Measurements from ENCODE around the gene CLPX. TPM values are rescaled to one million over a fixed set of nuclear protein-coding genes. Genes with fewer than 3 reads are reported as not detected.
"Not testable (repeated sequence)": the region's sequence is repeated elsewhere in the genome, so short reads cannot be mapped to it uniquely, and the experiment has no call there.

Gene CLPX
- total RNA-seq, 2 donors from 2014 or later = 30.8 to 35.0 TPM

- not testable (repeated sequence) for H3K27me3 Mint-ChIP-seq; H3K9me3 ChIP-seq (ENCODE audit: control insufficient read depth, low read length, poor library complexity, severe bottlenecking); H3K27ac Mint-ChIP-seq; H3K36me3 Mint-ChIP-seq (ENCODE audit: low read depth); H3K4me3 Mint-ChIP-seq; H3K4me1 Mint-ChIP-seq; ATAC-seq; DNase-seq
These were observed 48.1 kb downstream of the CLPX start for GRCh38 chr15:65137089-65137488.

DNA sequence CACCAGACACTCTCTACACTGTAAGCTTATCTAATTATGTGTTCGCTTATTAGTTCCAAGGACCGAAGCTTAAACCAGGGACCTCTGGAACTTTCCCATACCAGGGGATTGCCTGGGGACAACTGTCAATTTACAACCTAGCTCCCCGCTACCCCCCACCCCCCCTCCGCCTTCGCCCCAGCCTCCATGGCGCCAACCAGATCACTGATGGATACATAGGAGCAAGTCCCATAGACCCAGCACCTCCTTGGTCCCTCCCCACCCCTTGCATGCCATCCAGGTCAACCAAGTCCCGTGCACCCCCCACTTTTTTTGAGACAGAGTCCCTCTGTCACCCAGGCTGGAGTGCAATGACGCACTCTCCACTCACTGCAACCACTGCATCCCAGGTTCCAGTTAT, 50.6 kb downstream of the CLPX start:
- Mint-ChIP-seq H3K27me3 (no peaks in the 10 kb centered on the region), H3K36me3 (ENCODE audit: low read depth) (no peaks in the 10 kb centered on the region), H3K4me3 (peak overlapping the region; percentile 96), H3K4me1 (peaks cover 16% of the 10 kb centered on the region), H3K27ac (peak overlapping the region; percentile 91)
- DNase-seq = no peak
- H3K9me3 ChIP-seq (ENCODE audit: control insufficient read depth, low read length, poor library complexity, severe bottlenecking) = no peaks in the 10 kb centered on the region
- ATAC-seq = no peak

- peak within 1 kb of the TSS; percentile 96 for H3K4me3 Mint-ChIP-seq
- DNase-seq (peak; percentile 58 to 63 (median 61)), ATAC-seq (peak; percentile 96)
- peaks cover 16% of the 10 kb centered on the region for H3K4me1 Mint-ChIP-seq
- H3K36me3 Mint-ChIP-seq (ENCODE audit: low read depth) = no peaks in the 10 kb centered on the region
- no peaks in the 10 kb centered on the region for H3K9me3 ChIP-seq (ENCODE audit: control insufficient read depth, low read length, poor library complexity, severe bottlenecking)
- H3K27ac Mint-ChIP-seq = peak within 1 kb of the TSS; percentile 91
- no peaks in the 10 kb centered on the region for H3K27me3 Mint-ChIP-seq
These were observed 51.5 kb downstream of the CLPX start, which contains the start of gene PDCD7 for GRCh38 chr15:65133548-65134200. TSS of gene PDCD7 (minus strand) at chr15:65133808. CDS start at chr15:65133781, 27 bp downstream.

GRCh38 chr15:65132878-65133547, 52.1 kb downstream of the CLPX start:
- Mint-ChIP-seq H3K27ac (peak overlapping the region; percentile 91), H3K27me3 (no peaks in the 10 kb centered on the region), H3K4me3 (peak overlapping the region; percentile 89), H3K36me3 (ENCODE audit: low read depth) (peaks cover 3% of the 10 kb centered on the region), H3K4me1 (peaks cover 20% of the 10 kb centered on the region)
- no peaks in the 10 kb centered on the region for H3K9me3 ChIP-seq (ENCODE audit: control insufficient read depth, low read length, poor library complexity, severe bottlenecking)
- DNase-seq (peak; percentile 5 to 18 (median 9)), ATAC-seq (peak; percentile 42)

GRCh38 chr15:65130941-65131340, 54.2 kb downstream of the CLPX start:
- H3K4me1 Mint-ChIP-seq = peaks cover 24% of the 10 kb centered on the region
- peak overlapping the region; percentile 31 for H3K4me3 Mint-ChIP-seq
- H3K9me3 ChIP-seq (ENCODE audit: control insufficient read depth, low read length, poor library complexity, severe bottlenecking) = no peaks in the 10 kb centered on the region
- DNase-seq = no peak
- no peak for ATAC-seq
- no peaks in the 10 kb centered on the region for H3K27me3 Mint-ChIP-seq
- peak overlapping the region; percentile 11 for H3K27ac Mint-ChIP-seq
- peaks cover 3% of the 10 kb centered on the region for H3K36me3 Mint-ChIP-seq (ENCODE audit: low read depth)

- H3K27ac Mint-ChIP-seq = no peak overlapping the region
- H3K27me3 Mint-ChIP-seq = no peaks in the 10 kb centered on the region
- DNase-seq = no peak
- H3K4me1 Mint-ChIP-seq = peaks cover 9% of the 10 kb centered on the region
- no peaks in the 10 kb centered on the region for H3K9me3 ChIP-seq (ENCODE audit: control insufficient read depth, low read length, poor library complexity, severe bottlenecking)
- H3K4me3 Mint-ChIP-seq = no peak overlapping the region
- no peak for ATAC-seq
- peaks cover 11% of the 10 kb centered on the region for H3K36me3 Mint-ChIP-seq (ENCODE audit: low read depth)
These were observed 69.6 kb downstream of the CLPX start for GRCh38 chr15:65115542-65115941.

DNA sequence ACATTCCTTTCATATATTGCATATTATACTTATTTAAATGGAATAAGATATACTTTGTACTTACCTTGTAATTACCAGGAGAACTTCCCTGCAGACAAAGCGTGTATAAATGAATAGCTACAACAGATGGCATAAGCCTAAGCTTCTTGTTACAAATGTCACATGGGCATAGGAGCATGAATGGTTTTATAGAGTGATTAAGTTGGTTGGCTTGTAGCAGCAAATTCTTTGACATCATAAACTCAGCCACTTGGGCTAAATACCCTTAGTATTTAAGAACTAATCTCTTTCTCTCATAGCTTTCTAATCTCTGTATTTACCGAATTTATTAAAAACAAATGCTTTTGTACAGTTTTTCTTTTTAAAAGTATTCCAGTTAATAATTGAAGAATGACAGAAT, 70.1 kb downstream of the CLPX start, which contains the start of gene UBAP1L:
Gene UBAP1L, minus strand, starts transcription at position 115 of the 400 bp plus-strand sequence. CDS start 8,985 bp downstream, outside the sequence.
- Mint-ChIP-seq H3K36me3 (ENCODE audit: low read depth) (peaks cover 11% of the 10 kb centered on the region), H3K27ac (no peak within 1 kb of the TSS), H3K27me3 (no peaks in the 10 kb centered on the region), H3K4me3 (no peak within 1 kb of the TSS), H3K4me1 (peaks cover 9% of the 10 kb centered on the region)
- DNase-seq (no peak), ATAC-seq (no peak)
- H3K9me3 ChIP-seq (ENCODE audit: control insufficient read depth, low read length, poor library complexity, severe bottlenecking) = no peaks in the 10 kb centered on the region

DNA sequence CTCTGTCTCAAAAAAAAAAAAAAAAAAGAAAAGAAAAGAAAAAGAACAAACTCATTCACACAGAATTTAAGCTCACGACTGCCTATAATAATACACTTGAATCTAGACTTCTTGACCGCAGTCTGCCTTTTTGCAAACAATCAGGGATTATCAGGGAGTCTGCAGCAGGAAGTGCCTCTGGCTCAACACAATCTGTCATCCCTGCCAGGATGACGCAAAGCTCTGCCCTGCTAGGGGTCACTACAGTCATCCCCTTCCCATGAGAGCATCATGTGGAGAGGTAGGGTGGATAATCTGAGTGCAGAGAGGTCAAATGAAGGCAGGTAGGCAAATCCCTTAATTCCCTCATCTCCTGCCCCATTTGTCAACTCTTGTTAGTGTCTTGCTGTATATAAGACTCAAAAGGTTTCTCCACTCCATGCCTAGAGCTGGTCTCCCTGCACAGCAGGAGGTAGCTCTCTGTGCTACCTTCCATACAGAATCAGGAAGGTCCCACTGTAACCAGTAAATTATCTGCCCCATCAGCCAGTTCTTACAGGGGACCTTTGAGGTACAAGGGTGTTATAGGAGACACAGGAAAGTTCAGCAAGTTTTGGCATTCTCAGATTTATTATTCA, 74.4 kb downstream of the CLPX start:
- DNase-seq (no peak), ATAC-seq (no peak)
- H3K4me1 Mint-ChIP-seq = peaks cover 11% of the 10 kb centered on the region
- H3K27ac Mint-ChIP-seq = peak overlapping the region; percentile 53
- H3K9me3 ChIP-seq (ENCODE audit: control insufficient read depth, low read length, poor library complexity, severe bottlenecking) = no peaks in the 10 kb centered on the region
- no peak overlapping the region for H3K4me3 Mint-ChIP-seq
- no peaks in the 10 kb centered on the region for H3K27me3 Mint-ChIP-seq
- H3K36me3 Mint-ChIP-seq (ENCODE audit: low read depth) = peaks cover 15% of the 10 kb centered on the region

DNA sequence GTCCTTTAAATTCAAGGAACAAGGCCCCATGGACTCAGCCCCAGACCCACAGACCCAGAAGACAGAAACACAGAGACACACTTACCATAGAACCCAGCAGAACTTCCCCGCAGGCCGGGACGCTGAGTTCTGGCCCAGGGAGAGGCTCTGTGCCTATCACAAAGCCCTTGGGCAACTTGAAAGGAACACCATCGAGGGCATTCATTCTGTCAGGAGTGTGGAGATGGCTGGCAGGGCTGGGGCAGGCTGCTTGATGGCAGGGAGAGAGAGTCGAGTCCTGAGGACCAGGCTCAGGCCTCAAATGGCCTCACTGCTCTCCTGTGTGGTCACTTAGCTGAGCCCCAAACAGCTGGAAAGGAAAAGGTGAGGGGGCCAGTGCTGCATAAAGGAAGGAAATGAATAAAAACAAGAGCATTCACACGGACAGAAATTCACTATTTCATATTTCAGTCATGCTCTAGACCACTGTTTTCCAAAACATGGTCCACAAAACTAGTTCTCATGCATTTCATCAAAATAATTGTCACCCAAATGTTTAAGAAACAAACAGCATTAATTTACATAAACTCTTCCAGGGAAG, 79.0 kb downstream of the CLPX start:
- Mint-ChIP-seq H3K36me3 (ENCODE audit: low read depth) (peaks cover 8% of the 10 kb centered on the region), H3K27ac (peak overlapping the region; percentile 47), H3K27me3 (no peaks in the 10 kb centered on the region), H3K4me1 (peaks cover 10% of the 10 kb centered on the region), H3K4me3 (no peak overlapping the region)
- ATAC-seq = no peak
- H3K9me3 ChIP-seq (ENCODE audit: control insufficient read depth, low read length, poor library complexity, severe bottlenecking) = no peaks in the 10 kb centered on the region
- DNase-seq = no peak

- ATAC-seq (no peak), DNase-seq (no peak)
- no peaks in the 10 kb centered on the region for H3K9me3 ChIP-seq (ENCODE audit: control insufficient read depth, low read length, poor library complexity, severe bottlenecking)
- H3K27me3 Mint-ChIP-seq = no peaks in the 10 kb centered on the region
- no peak overlapping the region for H3K4me3 Mint-ChIP-seq
- H3K27ac Mint-ChIP-seq = no peak overlapping the region
- peaks cover 7% of the 10 kb centered on the region for H3K36me3 Mint-ChIP-seq (ENCODE audit: low read depth)
- H3K4me1 Mint-ChIP-seq = peaks cover 7% of the 10 kb centered on the region
These were observed 80.1 kb downstream of the CLPX start for GRCh38 chr15:65105038-65105437.

GRCh38 chr15:65102912-65103311, 82.2 kb downstream of the CLPX start:
- ATAC-seq (no peak), DNase-seq (no peak)
- H3K4me3 Mint-ChIP-seq = no peak overlapping the region
- H3K4me1 Mint-ChIP-seq = peaks cover 10% of the 10 kb centered on the region
- H3K36me3 Mint-ChIP-seq (ENCODE audit: low read depth) = peaks cover 10% of the 10 kb centered on the region
- no peaks in the 10 kb centered on the region for H3K9me3 ChIP-seq (ENCODE audit: control insufficient read depth, low read length, poor library complexity, severe bottlenecking)
- H3K27me3 Mint-ChIP-seq = no peaks in the 10 kb centered on the region
- no peak overlapping the region for H3K27ac Mint-ChIP-seq

- no peak overlapping the region for H3K27ac Mint-ChIP-seq
- no peaks in the 10 kb centered on the region for H3K9me3 ChIP-seq (ENCODE audit: control insufficient read depth, low read length, poor library complexity, severe bottlenecking)
- DNase-seq = no peak
- H3K4me3 Mint-ChIP-seq = no peak overlapping the region
- peaks cover 10% of the 10 kb centered on the region for H3K4me1 Mint-ChIP-seq
- ATAC-seq = no peak
- peaks cover 9% of the 10 kb centered on the region for H3K36me3 Mint-ChIP-seq (ENCODE audit: low read depth)
- H3K27me3 Mint-ChIP-seq = no peaks in the 10 kb centered on the region
These were observed 83.0 kb downstream of the CLPX start for GRCh38 chr15:65101891-65102708.

Data from T-helper 17 cell (primary cell).